ENCODE data around the gene USPL1.

USPL1 gene

DNA sequence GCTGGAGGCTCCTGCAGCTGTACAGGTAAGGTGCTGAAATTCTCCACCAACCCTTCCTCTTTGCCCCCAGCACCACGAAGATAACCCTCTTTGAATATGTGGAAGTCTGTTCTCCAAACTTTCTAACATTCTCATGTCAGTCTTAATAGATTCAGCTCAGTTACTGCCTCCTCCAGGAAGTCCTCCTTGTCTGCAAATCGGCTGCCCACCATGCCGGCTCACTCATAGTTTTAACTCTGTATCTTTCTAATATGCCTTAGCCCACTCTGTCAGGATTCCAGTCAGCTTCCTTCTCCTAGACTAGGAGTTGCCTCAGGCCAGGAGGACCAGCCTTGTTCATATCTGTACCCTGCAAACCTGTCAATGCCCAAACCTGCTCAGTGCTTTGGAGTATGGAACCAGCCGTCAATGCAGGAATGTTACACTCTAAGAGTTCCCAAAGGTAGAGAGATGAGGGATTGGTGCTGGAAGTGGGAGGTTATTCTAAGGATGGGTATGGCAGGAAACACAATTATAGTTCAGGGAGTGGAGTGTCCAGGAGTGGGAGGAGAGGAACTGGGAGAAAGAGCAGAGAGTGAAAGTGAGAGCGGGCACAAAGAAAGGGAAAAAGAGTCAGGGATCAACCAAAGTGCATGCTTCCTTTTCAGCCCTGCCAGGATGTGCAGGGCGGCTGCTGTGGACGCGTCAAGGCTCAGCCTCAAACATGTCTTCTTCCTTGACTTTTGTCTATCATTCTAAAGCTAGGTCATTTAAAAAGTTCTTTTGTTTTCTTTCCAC lies 79.6 kb downstream of the USPL1 start:
- no peak for DNase-seq (ENCODE audit: low read depth, low spot score)

DNA sequence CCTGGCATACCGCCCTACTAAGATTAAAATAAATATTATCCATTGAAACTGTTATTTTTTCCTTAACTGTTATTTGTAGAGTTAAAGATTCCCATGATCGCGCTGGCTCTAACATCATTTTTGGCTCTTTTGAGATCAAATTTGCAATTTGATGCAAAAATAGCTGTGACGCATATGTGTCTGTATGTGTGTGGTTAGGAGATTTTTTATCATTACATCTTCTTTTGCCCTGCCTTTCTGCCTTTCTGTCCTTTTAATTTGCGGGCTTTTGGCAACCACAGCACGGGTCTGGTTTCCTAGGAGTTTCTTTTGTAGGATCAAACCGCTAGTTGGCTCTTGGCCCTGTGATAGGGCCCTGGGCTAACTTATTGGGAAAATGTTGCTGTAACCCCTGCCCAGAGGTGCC lies 80.3 kb downstream of the USPL1 start:
- no peak for DNase-seq (ENCODE audit: low read depth, low spot score)

DNA sequence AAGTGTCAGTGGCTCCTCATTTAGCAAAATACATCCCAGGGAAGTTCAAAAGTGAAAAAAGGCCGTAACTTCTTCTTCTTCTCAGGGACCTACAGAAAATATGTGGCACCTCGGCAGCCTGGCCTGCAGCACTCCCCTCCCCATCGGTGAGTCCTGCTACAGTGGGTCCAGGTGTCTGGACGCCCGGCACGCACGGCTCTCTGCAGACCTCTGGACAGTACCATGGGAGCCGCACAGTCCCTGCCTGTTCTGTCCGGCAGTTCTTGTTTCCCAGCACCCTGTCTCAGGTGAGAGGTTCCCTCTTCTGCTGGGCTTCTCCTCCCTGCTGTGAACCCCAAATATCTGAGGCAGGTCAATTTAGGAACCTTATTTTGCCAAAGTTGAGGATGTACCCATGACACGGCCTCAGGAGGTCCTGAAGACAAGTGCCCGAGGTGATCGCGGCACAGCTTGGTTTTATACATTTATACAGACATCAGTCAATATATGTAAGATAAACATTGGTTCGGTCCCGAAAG lies 80.8 kb downstream of the USPL1 start:
- DNase-seq (ENCODE audit: low read depth, low spot score) = no peak

DNA sequence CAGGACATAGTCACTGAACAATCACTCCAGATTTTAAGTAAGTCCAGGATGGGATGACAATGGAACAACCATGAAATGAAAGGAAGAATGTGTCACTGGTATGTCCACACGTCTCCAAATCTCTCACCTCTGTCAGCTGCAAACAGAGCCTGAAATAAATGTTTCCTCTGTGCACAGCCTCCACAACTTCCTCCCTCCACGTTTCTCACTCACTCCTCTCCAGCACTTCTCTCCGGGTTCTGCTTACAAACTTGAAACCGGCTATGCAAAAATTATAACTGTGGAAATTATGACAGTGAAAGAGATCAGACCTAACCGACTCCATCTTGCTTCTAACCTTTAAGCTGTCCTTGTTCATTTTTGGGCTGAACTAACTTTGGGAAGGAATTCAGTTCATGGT lies 82.6 kb downstream of the USPL1 start:
- no peak for DNase-seq (ENCODE audit: low read depth, low spot score)

DNA sequence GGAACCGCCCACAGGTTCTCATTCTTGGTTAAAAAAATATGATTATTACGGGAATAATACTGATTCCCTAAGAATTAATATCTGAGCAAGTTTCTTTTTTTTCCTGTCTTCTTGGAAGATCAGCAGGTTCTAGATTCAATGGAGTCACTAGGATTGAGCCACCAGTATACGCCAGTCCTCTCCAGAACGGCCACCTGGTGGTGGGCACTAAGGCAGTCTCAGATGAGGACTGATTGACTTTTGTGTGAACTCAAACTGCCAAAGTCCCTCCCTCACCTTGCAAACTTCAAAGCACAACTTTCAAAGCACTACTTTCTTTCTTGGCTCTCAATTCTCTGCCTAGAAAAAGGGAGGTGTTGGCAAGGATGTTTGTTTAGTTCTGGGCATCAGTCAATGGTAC lies 84.3 kb downstream of the USPL1 start:
- no peak for DNase-seq (ENCODE audit: low read depth, low spot score)

DNA sequence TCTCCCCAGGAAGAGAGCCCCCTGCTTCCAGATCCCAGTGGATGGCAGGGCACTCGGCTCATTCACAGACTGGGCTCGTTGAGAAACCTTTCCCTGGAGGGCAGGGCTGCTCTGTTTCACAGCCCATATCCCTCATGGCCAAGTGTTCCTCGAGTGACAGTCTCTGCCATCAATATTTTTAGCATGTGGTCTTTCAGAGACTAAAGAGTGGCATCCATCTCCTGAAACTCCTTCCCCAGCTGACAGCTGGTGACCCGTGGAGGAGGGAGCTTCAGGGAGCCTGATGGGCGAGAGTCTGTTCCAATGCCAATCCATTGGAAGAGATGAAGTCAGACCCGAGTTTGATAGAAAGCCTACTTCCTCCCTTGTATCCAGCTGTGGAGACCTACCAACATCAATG lies 86.9 kb downstream of the USPL1 start:
- no peak for DNase-seq (ENCODE audit: low read depth, low spot score)

DNA sequence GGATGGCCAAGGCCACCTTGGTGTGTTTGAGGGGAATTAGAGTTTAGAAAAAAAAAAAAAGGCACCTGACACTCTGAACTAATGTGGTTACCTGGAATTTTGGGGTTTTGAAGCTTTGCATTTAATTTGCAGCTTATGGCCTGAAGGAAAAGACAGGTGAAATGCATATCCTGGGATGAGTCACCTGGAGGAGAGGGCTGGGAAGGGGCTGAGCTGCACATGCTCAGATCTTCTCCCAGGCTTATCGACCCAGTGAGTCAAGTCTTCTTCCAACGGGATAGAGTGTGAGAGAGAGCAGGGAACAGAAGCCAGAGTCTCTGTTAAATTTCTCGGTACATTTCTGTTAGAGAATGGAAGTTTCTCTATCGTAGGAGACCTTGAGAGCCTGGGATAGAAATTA lies 88.0 kb downstream of the USPL1 start:
- DNase-seq (ENCODE audit: low read depth, low spot score) = peak; percentile 23

DNA sequence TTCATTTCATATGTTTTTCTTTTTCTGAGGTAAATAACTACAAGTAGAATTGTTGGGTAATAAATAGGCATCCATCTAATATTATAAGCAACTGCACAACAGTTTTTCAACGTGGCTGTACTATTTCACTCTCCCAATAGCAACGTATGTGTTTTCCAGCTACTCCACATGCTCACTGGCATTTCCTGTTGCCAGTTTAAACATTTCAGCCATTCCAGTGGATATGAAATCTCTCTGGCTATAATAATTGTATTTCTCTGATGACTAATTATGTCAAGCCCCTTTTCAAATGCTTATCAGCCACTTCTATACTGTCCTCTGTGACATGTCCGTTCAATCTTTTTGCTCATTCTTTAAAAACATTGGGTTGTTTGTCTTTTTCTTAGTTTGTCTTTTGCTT lies 90.8 kb downstream of the USPL1 start:
- DNase-seq (ENCODE audit: low read depth, low spot score) = no peak
